ENCODE data around the gene UXS1.

UXS1 gene

DNA sequence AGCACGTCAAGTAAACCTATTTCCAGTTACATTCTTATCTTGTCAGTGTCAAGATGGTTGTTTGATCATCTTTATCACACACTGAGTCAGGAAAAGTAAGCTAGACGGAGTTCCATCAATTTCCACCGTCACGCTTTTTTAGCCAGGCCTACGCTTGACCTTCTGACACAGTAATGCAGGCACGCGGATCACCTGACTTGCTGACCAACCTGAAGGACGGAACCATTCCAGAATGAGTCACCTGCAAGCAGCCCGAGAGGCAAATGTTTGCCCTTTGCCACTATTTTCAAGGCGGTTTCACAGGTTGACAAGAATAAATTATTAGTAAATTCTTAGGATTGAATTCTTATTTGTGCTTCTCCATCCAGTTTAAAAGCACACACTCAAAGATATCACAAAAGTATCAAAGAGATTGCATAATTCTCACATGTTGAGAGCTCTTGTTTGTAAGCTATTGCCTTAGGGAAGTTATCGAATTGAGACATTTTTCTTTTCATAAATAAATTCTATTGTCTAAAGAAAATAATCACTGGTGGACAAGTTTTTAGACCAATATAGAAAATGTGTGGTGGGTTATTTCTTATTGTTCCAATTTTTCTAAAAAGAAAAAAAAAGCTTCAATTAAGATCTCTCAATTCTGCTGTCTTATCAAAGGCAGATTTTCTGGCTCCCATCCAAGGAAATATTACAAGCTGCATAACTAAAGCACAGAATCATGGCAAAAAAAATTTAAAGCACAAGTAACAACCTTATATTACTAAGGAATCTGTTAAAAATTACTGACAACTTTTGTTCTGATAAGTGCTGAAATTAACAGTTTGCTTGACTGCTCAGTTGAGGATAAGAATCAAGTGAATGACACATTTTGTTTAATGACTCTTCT lies 31.9 kb downstream of the UXS1 start:
- no peak for FAIRE-seq
- DNase-seq (ENCODE audit: insufficient read length, low spot score), result no peak

DNA sequence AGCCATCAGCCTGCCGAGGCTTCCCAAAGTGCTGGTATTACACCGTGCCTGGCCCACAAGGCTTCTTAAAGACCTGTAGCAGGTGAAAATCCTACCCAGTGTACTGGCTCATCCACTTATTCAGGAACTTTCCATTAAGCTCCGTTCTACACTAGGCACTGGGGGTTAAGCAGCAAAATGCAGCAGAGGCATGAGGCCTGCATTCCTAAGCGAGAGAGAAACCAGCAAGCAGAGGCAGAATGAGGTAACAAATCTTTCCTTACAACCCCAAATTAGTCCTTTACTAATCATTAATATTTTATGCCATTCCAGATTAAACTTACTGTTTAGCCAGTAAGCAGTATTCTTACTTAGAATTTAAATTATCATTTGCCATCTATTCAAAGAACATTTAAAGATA lies 32.8 kb downstream of the UXS1 start:
- DNase-seq (ENCODE audit: insufficient read length, low spot score) (no peak), FAIRE-seq (no peak)

DNA sequence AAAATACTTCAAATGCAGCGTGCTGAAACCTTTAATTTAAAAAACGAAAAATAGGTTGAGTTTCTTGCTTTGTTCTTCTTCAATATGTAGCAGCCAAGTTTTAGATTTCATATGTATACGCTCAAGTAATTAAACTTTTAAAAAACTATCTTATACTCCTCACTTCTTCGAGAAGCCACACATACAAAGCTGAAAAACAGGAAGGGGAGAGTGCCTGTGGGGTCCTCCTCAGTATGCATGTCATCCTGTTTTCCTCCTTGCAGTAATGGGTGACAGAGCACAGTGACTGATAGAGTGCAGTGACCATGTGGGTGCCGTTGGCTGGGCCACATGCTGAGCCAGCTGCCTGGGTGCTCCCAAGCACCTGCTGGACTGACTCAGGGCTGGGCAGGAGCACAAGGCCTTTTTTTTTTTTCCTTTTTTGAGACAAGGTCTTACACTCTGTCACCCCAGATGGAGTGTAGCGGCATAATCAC lies 33.3 kb downstream of the UXS1 start:
- no peak for FAIRE-seq

DNA sequence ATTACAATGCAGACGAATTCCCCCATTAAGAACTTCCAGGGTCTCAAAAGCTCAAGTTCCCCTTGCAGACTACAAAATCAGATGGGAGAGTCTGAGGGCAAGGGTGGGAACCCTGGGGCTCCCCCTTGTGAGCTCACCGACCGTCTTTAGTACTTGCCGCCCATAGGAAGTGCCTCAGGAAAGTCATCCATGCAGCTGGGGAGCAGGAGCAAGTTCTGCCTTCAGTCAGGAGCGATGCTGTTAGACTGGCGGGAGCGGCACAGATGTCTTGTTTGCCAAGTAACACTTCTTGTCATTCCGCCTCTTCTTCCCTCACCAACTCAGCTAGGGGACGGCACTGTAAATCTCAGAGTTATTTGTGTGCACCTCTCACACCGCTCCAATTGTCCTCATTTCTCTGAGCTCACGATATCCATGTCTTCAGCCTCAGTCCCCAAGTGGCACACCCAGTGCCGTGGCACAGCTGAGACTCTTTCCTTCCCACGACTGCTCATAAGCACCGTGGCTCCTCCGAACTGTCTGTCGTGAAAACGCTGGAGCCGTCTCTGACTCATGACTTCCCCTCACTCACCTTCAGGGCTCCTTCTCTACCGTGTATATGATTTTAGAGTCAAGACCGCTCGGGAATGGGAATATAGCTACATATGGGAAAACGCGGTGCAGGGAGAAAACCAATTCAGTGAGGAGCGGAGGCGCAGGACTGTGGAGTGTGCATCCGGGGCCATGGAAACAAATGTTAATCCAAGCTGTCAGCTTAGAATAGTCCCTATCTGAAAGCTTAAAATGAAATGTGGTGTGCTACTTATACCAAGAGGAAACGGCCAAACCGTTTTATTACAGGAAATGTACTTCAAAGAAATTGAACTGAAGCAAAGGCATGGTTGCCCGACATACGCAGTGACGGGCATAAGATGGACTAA lies 34.0 kb downstream of the UXS1 start:
- FAIRE-seq, result no peak
- DNase-seq (ENCODE audit: insufficient read length, low spot score), result no peak

More for the DNA sequence above, 33.3 kb downstream of the UXS1 start:
- DNase-seq (ENCODE audit: insufficient read length, low spot score), result no peak

DNA sequence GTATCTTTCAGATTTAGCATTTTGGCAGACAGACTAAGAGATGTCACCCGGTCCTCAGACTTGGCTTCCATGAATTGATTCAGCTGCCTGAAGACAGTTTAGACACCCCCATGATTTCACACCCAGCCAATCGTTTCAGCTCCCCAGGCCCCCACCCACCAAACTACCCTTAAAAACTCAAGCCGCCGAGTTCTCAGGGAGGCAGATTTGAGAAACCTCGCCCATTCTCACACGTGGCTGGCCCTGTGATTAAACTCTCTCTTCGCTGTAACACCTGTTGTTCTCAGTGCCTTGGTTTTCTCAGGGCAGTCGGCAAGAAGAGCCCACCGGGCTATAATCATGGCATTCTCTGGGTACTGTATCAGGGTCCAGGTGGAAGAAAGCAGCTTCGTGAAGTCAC lies 35.2 kb downstream of the UXS1 start:
- DNase-seq (ENCODE audit: insufficient read length, low spot score) (no peak), FAIRE-seq (no peak)

DNA sequence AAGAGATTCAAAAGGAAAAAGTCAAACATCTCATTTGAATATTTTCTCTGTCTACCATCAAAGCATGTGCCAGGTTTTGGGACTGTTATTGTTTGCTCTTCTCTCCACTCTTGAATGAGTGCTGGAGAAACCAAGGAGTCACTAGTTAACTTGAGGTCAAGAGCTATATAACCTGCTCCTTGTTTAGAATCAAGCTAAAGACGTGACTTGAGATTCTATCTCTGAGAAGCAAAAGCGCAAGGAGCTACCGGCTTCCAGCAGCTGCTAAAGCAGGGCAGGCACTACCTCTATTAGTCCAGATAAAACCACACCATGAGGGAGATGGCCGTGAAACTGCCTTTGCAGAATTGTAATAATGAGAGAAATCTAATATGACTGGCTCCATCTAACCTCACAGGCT lies 36.0 kb downstream of the UXS1 start:
- DNase-seq (ENCODE audit: insufficient read length, low spot score) (no peak), FAIRE-seq (no peak)

DNA sequence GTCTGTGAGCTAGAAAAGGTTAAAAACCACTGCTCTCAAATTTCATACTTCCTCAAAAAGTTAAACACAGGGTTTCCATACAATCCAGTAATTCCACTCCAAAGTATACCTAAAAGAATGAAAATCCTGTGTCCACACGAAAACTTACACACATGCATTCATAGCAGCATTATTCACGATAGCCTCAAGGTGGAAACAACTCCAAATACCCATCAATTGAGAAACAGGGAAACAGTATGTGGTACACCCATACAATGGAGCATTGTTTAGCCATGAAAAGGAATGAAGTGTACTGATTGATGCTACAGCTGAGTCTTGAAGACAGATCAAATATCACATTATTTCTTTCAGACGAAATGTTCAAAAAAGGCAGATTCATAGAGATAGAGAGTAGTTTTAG lies 36.7 kb downstream of the UXS1 start:
- no peak for FAIRE-seq
- no peak for DNase-seq (ENCODE audit: insufficient read length, low spot score)

DNA sequence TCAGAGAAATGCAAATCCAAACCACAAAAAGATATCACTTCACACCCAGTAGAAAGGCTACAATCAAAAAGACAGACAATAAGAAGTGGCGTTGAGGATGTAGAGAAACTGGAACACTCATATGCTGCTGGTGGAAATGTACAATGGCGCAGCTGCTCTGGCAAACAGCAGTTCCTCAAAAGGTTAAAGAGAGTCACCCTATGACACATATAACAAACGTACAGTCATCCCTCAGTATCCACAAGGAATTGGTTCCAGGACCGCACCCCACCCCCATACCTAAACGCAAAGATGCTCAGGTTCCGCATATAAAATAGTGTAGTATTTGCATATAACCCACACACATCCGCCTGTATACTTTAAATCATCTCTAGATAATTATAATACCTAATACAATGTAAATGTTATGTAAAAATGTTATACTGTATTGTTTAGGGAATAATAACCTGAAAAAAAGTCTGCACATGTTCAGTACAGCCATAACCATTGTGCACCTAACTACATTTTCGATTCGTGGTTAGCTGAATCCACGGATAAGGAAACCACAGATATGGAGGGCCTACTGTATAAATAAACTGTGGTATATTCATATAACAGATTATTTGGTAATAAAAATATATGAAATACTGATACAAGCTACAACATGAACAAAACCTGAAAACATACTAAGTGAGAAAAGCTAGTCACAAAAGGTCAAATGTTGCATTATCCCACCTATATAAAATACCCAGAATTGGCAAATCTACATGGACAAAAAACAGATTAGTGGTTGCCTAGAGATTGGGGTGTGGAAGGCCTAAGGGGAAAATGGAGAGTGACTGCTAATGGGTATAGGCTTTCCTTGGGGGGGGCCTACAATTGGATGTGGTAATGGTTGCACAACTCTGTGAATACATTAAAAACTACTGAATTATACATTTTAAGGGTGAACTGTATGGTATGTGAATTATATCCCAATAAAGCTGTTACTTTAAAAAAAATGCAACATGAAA lies 37.5 kb downstream of the UXS1 start:
- DNase-seq (ENCODE audit: insufficient read length, low spot score) (no peak), FAIRE-seq (no peak)

DNA sequence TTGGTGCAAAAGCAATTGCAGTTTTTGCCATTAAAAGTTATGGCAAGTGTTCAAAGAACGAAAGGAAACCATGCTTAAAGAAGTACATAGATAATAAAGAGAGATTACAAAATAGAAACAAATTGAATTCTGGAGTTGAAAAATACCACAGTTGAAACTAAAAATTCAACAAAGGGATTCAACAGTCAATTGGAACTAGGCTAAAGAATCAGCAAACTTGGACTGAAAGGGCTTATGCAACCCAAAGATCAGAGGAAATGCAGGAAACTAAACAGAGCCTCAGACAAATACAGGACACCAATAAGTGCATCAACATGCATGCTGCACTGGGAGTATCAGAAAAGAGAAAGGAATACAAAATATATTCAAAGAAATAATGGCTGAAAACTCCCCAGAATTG lies 40.3 kb downstream of the UXS1 start:
- DNase-seq (ENCODE audit: insufficient read length, low spot score), result no peak
- no peak for FAIRE-seq

DNA sequence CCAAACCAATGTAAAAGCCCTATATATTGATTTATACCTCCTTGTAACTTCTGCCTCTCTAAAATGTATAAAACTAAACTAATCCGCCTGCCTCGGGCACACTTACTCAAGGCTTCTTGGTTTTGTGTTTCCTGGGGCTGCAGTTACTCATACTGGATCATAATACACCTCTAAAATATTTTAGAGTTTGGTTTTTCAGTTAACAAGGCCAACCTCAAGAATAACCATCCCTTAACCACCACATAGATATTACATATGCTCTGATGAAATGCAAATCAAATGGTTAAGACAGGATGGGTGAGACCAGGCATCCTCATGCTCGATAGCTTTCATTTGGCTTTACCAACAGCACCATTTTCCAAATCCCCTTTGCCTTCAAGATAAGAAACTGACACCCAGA lies 46.4 kb downstream of the UXS1 start:
- DNase-seq (ENCODE audit: insufficient read length, low spot score) (no peak), FAIRE-seq (no peak)

DNA sequence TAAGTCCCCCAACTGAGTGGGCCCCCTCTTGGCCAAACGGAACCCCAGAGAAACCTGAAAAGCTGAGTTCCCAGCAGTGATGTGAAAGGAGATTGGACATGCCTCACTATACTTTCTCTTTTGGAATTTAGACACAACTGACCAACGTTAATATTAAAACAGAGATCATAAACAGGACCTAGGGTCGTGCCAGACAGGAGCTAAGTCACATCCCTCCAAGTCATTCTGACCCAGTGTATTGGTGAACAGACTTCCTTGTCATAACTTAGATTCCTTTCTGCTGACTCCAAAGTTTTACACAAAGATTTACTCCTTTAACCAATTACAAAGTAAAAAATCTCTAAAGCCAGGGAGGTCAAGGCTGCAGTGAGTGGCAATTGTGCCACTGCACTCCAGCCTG lies 46.9 kb downstream of the UXS1 start:
- no peak for FAIRE-seq
- peak; percentile 65 for DNase-seq (ENCODE audit: insufficient read length, low spot score)

DNA sequence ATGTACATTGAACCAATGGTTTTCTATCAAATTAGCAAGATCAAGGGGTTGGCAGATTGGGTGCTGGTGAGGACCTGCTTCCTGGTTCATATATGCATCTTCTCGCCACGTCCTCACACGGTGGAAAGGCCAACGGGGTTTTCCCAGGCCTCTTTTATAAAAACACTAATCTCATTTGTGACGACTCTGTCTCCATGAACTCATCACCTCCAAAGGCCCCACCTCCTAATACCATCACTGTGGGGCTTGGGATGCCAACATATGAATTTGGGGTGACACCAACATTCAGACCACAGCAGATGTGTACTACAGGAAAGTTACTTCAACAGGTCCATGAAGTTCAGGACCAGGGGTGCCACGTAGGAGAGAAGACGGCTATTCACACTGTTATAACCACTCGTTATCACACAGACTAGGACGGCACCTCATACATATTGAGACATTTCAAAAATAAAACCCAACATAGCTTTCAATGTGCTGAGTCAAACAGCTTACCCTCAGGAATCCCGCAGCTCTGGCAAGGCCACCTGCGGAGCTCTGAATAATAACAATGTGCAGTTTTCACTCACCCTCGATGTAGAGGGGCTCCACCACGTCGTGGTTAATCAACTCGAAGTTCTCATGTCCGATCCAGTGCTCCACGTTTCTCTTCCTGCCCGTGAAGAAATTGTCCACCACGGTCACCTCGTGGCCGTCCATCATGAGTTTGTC lies 49.3 kb downstream of the UXS1 start:
- DNase-seq (ENCODE audit: insufficient read length, low spot score), result no peak
- FAIRE-seq, result no peak

DNA sequence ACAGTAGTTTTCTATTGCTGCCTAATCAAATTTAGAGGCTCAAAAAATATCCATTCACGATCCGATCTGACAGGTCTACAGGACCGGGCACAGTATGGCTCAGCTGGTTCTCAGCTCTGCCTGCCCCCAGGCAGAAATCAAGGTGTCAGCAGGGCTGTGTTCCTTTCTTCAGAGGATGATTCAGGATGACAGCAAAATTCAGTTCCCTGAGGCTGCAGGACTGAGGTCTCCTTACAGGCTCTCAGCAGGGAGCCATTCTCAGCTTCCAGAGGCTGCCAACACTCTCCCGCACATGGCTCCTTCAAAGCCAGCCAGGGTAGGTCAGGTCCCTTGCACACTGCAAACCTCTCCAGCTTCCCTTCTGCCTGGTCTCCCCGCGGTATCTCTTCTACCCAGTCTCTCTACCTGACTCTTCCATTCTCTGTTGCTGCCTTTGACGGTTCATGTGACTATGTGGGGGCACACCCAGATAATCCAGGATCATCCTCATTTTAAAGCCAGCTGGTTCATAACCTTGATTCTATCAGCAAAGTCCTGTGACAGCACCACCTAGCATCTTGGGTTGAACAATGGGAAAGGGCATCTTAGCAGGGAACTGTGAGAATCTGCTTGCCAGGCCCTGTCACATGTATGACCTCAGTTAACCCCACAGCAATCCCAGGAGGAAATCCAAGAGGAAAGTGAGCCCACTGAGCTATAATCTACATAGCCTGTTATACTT lies 50.4 kb downstream of the UXS1 start:
- no peak for FAIRE-seq
- no peak for DNase-seq (ENCODE audit: insufficient read length, low spot score)

DNA sequence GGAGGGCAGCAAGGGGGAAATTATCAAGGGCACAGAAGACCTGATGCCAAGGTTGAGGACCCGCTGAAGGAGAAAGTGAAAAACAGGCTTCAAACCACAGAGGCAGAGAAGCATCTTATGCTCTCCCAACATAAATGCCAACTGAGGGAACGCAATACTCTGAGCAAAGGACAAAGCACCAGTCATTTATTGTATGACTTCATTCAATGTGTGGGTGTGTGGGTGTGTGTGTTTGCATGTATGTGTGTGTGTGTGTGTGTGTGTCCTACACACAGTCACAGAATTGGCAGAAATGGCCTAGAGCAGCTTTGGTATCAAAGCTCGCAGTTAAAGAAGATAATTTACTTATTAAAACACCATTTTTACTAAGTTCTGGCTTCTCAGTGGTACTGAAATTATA lies 51.4 kb downstream of the UXS1 start:
- DNase-seq (ENCODE audit: insufficient read length, low spot score) (no peak), FAIRE-seq (no peak)

DNA sequence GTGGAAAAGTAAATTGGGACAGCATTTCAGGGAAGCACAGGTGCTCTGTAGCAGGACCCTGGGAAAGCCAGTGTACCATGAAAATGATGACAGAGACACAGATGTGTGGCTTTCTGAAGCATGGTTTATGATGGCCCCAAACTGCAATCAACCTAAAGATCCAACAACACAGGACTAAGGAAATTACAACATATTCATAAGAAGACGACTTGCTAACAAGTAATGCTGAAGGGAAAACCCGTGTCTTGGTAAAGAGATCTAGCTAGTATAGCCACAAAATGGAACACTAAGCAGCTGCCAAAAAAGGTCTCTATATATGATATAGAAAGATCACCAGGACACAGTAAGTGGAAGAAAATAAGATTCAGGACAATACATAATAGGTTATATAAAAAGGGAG lies 53.2 kb downstream of the UXS1 start:
- DNase-seq (ENCODE audit: insufficient read length, low spot score), result no peak
- no peak for FAIRE-seq

DNA sequence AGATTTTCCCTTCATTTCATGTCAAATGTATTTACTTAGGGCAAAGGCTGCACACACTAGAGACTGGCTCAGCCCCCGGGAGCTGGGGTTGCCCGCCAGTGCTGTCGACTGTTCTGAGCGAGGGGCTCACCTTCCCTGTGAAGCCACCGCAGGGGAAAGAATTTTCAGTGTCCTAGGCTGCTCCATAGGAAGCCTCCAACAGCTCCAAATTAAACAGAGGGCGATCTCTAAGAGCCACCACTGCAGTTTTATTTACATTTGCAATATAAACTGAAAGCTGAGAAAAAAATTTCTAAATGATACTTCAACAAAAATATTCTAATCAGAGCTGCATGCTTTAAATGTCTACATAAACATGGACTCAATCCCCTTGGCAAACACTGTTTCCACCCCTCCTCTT lies 54.0 kb downstream of the UXS1 start:
- no peak for FAIRE-seq

DNA sequence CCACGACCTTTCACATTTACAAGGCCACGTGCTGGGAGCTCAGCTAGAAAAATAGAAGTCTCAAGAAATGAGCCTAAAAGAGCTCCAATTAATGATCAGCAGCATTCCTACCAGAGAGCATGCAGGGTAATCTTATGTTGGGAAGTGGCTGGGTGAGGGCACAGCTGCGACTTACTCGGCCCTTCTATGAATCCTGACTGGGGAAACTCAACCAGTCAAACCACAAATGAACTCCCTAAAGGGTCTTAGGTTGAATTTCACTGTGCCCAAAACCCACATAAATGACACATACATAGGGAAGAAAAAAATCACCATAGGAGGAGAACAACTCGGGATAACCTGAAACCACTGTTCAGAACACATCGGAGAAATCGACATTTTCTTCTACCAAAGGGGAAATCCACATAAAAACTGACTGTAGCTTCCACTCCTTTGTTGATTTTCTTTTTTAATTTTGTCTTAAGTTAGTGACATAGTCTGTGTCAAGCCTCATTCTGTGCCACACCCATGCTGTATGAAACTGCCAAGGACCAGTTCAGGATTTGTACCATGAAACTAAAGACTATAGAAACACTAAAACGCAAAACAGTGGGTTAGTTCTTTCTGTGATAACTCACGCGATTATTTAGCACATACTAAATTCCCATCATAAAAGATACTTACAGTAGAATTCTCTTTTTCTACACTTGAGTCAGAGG lies 54.7 kb downstream of the UXS1 start:
- FAIRE-seq (no peak), DNase-seq (ENCODE audit: insufficient read length, low spot score) (no peak)

More for the DNA sequence above, 54.0 kb downstream of the UXS1 start:
- no peak for DNase-seq (ENCODE audit: insufficient read length, low spot score)

DNA sequence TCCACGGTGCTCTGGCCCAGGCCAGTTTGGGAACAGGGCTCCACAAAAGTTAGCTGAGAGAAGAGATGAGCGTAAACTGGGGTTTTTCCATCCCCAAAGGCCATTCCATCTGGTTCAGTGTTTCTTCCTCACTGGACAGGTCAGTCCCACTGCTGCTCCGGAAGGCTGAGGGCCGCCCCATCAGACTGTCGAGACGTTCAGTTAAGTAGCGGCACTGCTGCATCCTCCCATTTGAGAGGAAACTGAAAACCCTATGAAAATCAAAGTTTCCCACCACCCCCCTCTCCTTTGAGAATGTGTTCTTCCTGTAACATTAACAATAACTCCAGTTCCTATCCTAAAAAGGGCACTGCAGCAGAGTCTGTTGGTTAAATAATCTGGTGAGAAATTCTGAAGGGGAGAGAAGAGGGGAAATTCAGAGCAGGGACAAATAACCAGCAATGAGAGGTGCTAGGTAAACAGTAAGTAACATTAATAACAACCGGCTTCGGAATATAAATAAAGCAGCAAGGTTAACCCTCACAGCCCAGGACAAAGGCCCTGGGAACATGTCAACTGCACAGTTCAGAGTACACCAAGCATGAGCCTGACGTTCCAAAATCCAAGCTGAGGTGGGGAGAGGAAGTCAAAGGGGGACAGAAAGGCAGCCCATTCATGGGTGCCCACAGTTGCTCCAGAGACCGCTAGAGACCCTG lies 55.4 kb downstream of the UXS1 start:
- DNase-seq (ENCODE audit: insufficient read length, low spot score) (no peak), FAIRE-seq (no peak)
